ENCODE results near the gene CPNE9.
A peak's percentile ranks its signal among the peaks of the same experiment; 100 is the strongest.

CPNE9 gene

GRCh38 chr3:9749645-9750555 is 46.3 kb downstream of the CPNE9 start, which contains the start of gene OGG1:
TSS of gene OGG1 (plus strand) at chr3:9749952. CDS start at chr3:9750287, 335 bp downstream.
- Histone ChIP-seq H4K20me1 (ENCODE audit: insufficient read depth) (no peaks in the 10 kb centered on the region), H3K4me1 (ENCODE audit: low read depth, poor library complexity, severe bottlenecking) (peaks cover 4% of the 10 kb centered on the region), H3K27me3 (ENCODE audit: insufficient read depth, low read depth) (no peaks in the 10 kb centered on the region), H3K36me3 (ENCODE audit: insufficient read depth) (no peaks in the 10 kb centered on the region), H3K4me2 (peak within 1 kb of the TSS; percentile 78), H3K9ac (peak within 1 kb of the TSS; percentile 28; the same call in 1 of the 2 replicates), H3K27ac (peak within 1 kb of the TSS; percentile 27; the same call in 1 of the 2 replicates), H2AFZ (ENCODE audit: low read depth) (peak within 1 kb of the TSS; percentile 85), H3K79me2 (ENCODE audit: insufficient read depth, low read depth) (no peaks in the 10 kb centered on the region), H3K4me3 (IDR thresholded peaks at IDR 0.05; ENCODE audit: insufficient read depth, low read depth, low read length) (peak within 1 kb of the TSS; percentile 72)
- TF ChIP-seq CTCF (conservative IDR thresholded peaks at IDR 0.05; ENCODE audit: low read depth, low read length) = no peak

GRCh38 chr3:9750556-9751411 is 47.2 kb downstream of the CPNE9 start:
- Histone ChIP-seq H3K4me1 (ENCODE audit: low read depth, poor library complexity, severe bottlenecking) (peaks cover 4% of the 10 kb centered on the region), H2AFZ (ENCODE audit: low read depth) (peak overlapping the region; percentile 85), H3K27me3 (ENCODE audit: insufficient read depth, low read depth) (no peaks in the 10 kb centered on the region), H3K36me3 (ENCODE audit: insufficient read depth) (no peaks in the 10 kb centered on the region), H3K27ac (no peak overlapping the region), H3K9ac (peak overlapping the region; percentile 24; the same call in 1 of the 2 replicates), H3K79me2 (ENCODE audit: insufficient read depth, low read depth) (no peaks in the 10 kb centered on the region), H3K4me3 (IDR thresholded peaks at IDR 0.05; ENCODE audit: insufficient read depth, low read depth, low read length) (peak overlapping the region; percentile 72), H4K20me1 (ENCODE audit: insufficient read depth) (no peaks in the 10 kb centered on the region), H3K4me2 (peak overlapping the region; percentile 78)
- TF ChIP-seq CTCF (conservative IDR thresholded peaks at IDR 0.05; ENCODE audit: low read depth, low read length) = no peak

DNA sequence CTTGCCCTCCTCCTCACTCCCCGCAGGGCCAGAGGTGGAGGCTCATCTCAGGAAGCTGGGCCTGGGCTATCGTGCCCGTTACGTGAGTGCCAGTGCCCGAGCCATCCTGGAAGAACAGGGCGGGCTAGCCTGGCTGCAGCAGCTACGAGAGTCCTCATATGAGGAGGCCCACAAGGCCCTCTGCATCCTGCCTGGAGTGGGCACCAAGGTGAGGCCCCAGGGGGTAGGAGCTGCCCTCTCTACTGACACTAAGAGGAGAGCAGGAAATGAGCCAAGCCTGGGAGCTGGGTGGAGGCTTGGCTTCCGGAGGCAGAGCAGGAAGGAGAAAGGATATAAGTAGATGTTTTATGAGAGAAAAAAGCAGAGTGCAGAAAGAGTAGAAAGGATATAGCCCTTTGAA is 51.0 kb downstream of the CPNE9 start:
- no peaks in the 10 kb centered on the region for H3K27me3 ChIP-seq (ENCODE audit: insufficient read depth, low read depth)
- no peaks in the 10 kb centered on the region for H3K79me2 ChIP-seq (ENCODE audit: insufficient read depth, low read depth)
- H2AFZ ChIP-seq (ENCODE audit: low read depth) = no peak overlapping the region
- no peak for TF ChIP-seq CTCF (conservative IDR thresholded peaks at IDR 0.05; ENCODE audit: low read depth, low read length)
- H4K20me1 ChIP-seq (ENCODE audit: insufficient read depth) = no peaks in the 10 kb centered on the region
- no peaks in the 10 kb centered on the region for H3K36me3 ChIP-seq (ENCODE audit: insufficient read depth)
- H3K27ac ChIP-seq = no peak overlapping the region
- H3K4me3 ChIP-seq (IDR thresholded peaks at IDR 0.05; ENCODE audit: insufficient read depth, low read depth, low read length) = no peak overlapping the region
- no peak overlapping the region for H3K9ac ChIP-seq
- H3K4me2 ChIP-seq = no peak overlapping the region
- no peaks in the 10 kb centered on the region for H3K4me1 ChIP-seq (ENCODE audit: low read depth, poor library complexity, severe bottlenecking)

DNA sequence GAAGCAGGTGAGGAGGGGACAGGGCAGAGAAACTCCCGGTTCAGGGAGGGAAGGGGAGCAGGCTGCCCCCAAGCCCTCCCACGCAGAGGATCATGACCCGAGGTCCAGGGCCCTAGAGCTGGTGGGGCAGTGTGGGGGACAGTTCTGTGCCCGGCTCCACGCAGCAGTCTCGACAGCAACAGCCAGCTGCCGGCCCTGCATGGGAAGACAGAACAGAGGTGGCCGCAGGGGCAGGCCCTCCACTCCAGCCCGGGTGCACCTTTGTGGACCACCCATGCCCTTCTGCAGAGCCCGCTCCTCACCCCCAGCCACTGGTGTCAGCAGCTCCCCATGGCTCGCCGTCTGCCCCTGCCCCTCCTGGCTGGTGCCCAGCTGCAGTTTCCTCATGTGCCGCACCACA is 53.8 kb downstream of the CPNE9 start:
- Histone ChIP-seq H3K79me2 (ENCODE audit: insufficient read depth, low read depth) (no peaks in the 10 kb centered on the region), H3K4me2 (no peak overlapping the region), H2AFZ (ENCODE audit: low read depth) (no peak overlapping the region), H3K4me1 (ENCODE audit: low read depth, poor library complexity, severe bottlenecking) (no peaks in the 10 kb centered on the region), H3K36me3 (ENCODE audit: insufficient read depth) (no peaks in the 10 kb centered on the region), H4K20me1 (ENCODE audit: insufficient read depth) (no peaks in the 10 kb centered on the region), H3K9ac (no peak overlapping the region), H3K27me3 (ENCODE audit: insufficient read depth, low read depth) (no peaks in the 10 kb centered on the region), H3K4me3 (IDR thresholded peaks at IDR 0.05; ENCODE audit: insufficient read depth, low read depth, low read length) (no peak overlapping the region), H3K27ac (no peak overlapping the region)
- TF ChIP-seq CTCF (conservative IDR thresholded peaks at IDR 0.05; ENCODE audit: low read depth, low read length) = no peak
